SH-SY5Y (cell line): Measurements from ENCODE around the gene GABRR2.

Experiments used
- GATA2 ChIP-seq: IDR thresholded peaks from 2 replicates; pipeline ENCODE4 v1.6.1; 2011; ENCODE audit warnings: mild to moderate bottlenecking, low read depth, low read length
- GATA3 ChIP-seq: IDR thresholded peaks from 2 replicates; pipeline ENCODE4 v1.6.1; 2011; ENCODE audit warnings: low read depth, mild to moderate bottlenecking, low read length, moderate library complexity

- no peak for TF ChIP-seq GATA2
- no peak for TF ChIP-seq GATA3
These were observed 12.2 kb downstream of the GABRR2 start for GRCh38 chr6:89302936-89303335.
